Neural progenitor cell (in vitro differentiated cells): ENCODE results near the gene MRPL33.

Experiments used
- EZH2 ChIP-seq: fragments of 200-600 bp; sonication (generic); IDR thresholded peaks from 2 replicates; pipeline ENCODE4 v1.6.1; 2017; ENCODE audit warnings: antibody characterized with exemption, mild to moderate bottlenecking, moderate library complexity
- TF ChIP-seq, protein P1 (sequence below): fragments of 200-600 bp; sonication (generic); IDR thresholded peaks from 2 replicates; pipeline ENCODE4 v1.5.1; 2017; ENCODE audit warnings: antibody characterized with exemption, mild to moderate bottlenecking

GRCh38 chr2:27738349-27739057, 33.0 kb upstream of the MRPL33 start:
- TF ChIP-seq, protein P1, sequence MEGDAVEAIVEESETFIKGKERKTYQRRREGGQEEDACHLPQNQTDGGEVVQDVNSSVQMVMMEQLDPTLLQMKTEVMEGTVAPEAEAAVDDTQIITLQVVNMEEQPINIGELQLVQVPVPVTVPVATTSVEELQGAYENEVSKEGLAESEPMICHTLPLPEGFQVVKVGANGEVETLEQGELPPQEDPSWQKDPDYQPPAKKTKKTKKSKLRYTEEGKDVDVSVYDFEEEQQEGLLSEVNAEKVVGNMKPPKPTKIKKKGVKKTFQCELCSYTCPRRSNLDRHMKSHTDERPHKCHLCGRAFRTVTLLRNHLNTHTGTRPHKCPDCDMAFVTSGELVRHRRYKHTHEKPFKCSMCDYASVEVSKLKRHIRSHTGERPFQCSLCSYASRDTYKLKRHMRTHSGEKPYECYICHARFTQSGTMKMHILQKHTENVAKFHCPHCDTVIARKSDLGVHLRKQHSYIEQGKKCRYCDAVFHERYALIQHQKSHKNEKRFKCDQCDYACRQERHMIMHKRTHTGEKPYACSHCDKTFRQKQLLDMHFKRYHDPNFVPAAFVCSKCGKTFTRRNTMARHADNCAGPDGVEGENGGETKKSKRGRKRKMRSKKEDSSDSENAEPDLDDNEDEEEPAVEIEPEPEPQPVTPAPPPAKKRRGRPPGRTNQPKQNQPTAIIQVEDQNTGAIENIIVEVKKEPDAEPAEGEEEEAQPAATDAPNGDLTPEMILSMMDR, result no peak
- TF ChIP-seq EZH2, result no peak
